ENCODE data around the gene CLDN5. TPM values are rescaled to one million over a fixed set of nuclear protein-coding genes. Genes with fewer than 3 reads are reported as not detected.
"Not testable (repeated sequence)": the region's sequence is repeated elsewhere in the genome, so short reads cannot be mapped to it uniquely, and the experiment has no call there.

Gene CLDN5
- total RNA-seq, 4 donors from 2014 or later, result 102 to 226 (median 170) TPM

DNA sequence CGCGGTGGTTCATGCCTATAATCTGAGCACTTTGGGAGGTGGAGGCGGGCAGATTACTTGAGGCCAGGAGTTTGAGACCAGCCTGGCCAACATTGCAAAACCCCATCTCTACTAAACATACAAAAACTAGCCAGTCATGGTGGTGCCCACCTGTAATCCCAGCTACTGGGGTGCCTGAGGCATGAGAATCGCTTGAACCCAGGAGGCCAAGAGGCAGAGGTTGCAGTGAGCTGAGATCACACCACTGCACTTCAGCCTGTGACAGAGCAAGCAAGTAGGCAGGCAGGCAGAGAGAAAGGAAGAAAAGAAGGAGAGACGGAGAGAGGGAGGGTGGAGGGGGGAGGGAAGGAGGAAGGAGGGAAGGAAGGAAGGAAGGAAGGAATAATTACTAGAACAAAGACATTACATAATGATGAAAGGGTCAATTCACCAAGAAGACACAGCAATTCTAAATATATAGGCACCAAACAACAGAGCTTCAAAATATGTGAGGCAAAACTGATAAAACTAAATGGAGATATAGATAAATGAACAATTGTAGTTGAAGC lies 13.8 kb upstream of the CLDN5 start:
- Histone ChIP-seq H3K27me3 (no peaks in the 10 kb centered on the region), H3K4me1 (no peaks in the 10 kb centered on the region), H3K27ac (no peak overlapping the region), H3K9me3 (no peaks in the 10 kb centered on the region), H3K4me3 (no peak overlapping the region), H3K36me3 (no peaks in the 10 kb centered on the region)
- no peak for TF ChIP-seq EP300 (IDR thresholded peaks at IDR 0.05)
- TF ChIP-seq, protein P1, sequence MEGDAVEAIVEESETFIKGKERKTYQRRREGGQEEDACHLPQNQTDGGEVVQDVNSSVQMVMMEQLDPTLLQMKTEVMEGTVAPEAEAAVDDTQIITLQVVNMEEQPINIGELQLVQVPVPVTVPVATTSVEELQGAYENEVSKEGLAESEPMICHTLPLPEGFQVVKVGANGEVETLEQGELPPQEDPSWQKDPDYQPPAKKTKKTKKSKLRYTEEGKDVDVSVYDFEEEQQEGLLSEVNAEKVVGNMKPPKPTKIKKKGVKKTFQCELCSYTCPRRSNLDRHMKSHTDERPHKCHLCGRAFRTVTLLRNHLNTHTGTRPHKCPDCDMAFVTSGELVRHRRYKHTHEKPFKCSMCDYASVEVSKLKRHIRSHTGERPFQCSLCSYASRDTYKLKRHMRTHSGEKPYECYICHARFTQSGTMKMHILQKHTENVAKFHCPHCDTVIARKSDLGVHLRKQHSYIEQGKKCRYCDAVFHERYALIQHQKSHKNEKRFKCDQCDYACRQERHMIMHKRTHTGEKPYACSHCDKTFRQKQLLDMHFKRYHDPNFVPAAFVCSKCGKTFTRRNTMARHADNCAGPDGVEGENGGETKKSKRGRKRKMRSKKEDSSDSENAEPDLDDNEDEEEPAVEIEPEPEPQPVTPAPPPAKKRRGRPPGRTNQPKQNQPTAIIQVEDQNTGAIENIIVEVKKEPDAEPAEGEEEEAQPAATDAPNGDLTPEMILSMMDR (IDR thresholded peaks at IDR 0.05), result no peak
- no peak for TF ChIP-seq POLR2A (IDR thresholded peaks at IDR 0.05)
- 84 to 88% methylated on average over 5 of the region's 5 CpGs for WGBS, 2 donors
- no peak for DNase-seq (ENCODE audit: low spot score in 2 of 2)

DNA sequence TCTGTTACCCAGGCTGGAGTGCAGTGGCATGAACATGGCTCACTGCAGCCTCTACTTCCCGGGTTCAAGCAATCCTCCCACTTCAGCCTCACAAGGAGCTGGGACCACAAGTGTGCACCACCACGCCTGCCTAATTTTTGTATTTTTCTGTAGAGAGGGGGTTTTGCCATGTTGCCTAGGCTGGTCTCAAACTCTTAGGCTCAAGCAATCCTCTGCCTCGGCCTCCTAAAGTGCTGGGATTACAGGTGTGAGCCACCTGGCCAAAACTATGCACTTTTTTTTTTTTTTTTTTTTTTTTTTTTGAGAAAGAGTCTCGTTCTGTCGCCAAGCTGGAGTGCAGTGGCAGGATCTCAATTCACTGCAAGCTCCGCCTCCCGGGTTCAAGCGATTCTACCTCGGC lies 12.4 kb upstream of the CLDN5 start:
- Histone ChIP-seq H3K4me1 (no peaks in the 10 kb centered on the region), H3K4me3 (no peak overlapping the region), H3K36me3 (no peaks in the 10 kb centered on the region), H3K27me3 (no peaks in the 10 kb centered on the region), H3K27ac (no peak overlapping the region), H3K9me3 (no peaks in the 10 kb centered on the region)
- no peak for DNase-seq (ENCODE audit: low spot score in 2 of 2)
- WGBS, 2 donors, result 89 to 94% methylated on average over 9 of the region's 9 CpGs
- TF ChIP-seq, protein P1 (IDR thresholded peaks at IDR 0.05), result no peak
- TF ChIP-seq EP300 (IDR thresholded peaks at IDR 0.05) (no peak), POLR2A (IDR thresholded peaks at IDR 0.05) (no peak)

DNA sequence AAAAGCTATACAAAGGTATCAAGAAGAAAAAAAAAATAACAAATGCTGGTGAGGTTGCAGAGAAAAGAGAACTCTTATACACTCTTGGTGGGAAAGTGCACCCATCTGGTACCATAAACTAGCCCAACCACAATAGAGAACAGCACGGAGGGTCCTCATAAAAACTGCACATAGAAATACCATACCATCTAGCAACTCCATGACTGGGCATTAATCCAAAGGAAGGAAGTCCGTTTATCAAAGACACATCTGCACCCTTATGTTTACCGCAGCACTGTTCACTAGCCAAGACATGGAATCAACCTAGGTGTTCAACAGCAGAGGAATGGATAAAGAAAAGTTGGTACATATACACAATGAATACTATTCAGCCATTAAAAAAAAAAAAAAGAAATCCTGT lies 10.8 kb upstream of the CLDN5 start:
- TF ChIP-seq POLR2A (IDR thresholded peaks at IDR 0.05) (no peak), EP300 (IDR thresholded peaks at IDR 0.05) (no peak)
- TF ChIP-seq, protein P1 (IDR thresholded peaks at IDR 0.05), result no peak
- no peak overlapping the region for H3K27ac ChIP-seq
- 49 to 52% methylated on average over 3 of the region's 3 CpGs for WGBS, 2 donors
- H3K4me3 ChIP-seq, result no peak overlapping the region
- H3K36me3 ChIP-seq, result no peaks in the 10 kb centered on the region
- no peaks in the 10 kb centered on the region for H3K9me3 ChIP-seq
- H3K4me1 ChIP-seq, result no peaks in the 10 kb centered on the region
- no peaks in the 10 kb centered on the region for H3K27me3 ChIP-seq
- no peak for DNase-seq (ENCODE audit: low spot score in 2 of 2)

DNA sequence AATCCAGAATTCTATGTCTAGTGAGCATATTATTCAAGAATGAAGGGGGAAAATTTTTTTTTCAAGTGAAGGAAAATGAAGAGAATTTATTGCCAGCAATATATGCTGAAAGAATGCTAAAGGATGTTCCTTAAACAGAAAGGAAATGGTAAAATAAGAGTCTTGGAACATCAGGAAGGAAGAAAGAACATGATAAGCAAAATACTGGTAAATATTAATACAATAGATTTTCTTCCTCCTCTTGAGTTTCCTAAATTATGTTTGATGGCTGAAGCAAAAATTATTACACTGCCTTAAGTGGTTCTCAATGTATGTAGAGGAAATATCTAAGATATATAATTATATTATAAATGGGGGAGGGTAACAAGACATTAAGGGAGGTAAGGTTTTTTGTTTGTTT lies 9.6 kb upstream of the CLDN5 start:
- no peaks in the 10 kb centered on the region for H3K9me3 ChIP-seq
- no peaks in the 10 kb centered on the region for H3K27me3 ChIP-seq
- no peak for DNase-seq (ENCODE audit: low spot score in 2 of 2)
- no peaks in the 10 kb centered on the region for H3K4me1 ChIP-seq
- TF ChIP-seq EP300 (IDR thresholded peaks at IDR 0.05) (no peak), POLR2A (IDR thresholded peaks at IDR 0.05) (no peak)
- TF ChIP-seq, protein P1 (IDR thresholded peaks at IDR 0.05), result no peak
- H3K27ac ChIP-seq, result no peak overlapping the region
- H3K36me3 ChIP-seq, result no peaks in the 10 kb centered on the region
- H3K4me3 ChIP-seq, result no peak overlapping the region

DNA sequence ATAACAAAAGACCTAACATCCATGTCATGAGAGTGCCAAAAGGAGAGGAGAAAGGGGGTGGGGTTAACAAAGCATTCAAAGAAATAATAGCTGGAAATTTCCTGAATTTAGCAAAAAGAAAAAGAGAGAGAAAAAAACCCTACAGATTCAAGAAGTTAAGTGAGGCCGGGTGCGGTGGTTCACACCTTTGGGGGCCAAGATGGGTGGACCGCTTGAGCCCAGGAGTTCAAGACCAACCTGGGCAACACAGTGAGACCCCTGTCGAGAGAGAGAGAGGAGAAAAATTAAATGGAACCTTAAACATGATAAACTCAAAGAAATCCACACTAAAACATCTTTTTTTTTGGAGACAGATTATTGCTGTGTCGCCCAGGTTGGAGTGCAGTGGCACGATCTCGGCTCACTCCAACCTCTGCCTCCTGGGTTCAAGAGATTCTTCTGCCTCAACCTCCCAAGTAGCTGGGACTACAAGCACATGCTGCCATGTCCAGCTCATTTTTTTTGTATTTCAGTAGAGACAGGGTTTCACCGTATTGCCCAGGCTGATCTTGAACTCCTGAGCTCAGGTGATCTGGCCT lies 8.9 kb upstream of the CLDN5 start:
- no peak overlapping the region for H3K4me3 ChIP-seq
- WGBS, 2 donors, result 84 to 87% methylated on average over 8 of the region's 8 CpGs
- no peak overlapping the region for H3K27ac ChIP-seq
- no peaks in the 10 kb centered on the region for H3K4me1 ChIP-seq
- DNase-seq (ENCODE audit: low spot score in 2 of 2), result no peak
- no peaks in the 10 kb centered on the region for H3K27me3 ChIP-seq
- no peaks in the 10 kb centered on the region for H3K9me3 ChIP-seq
- TF ChIP-seq, protein P1 (IDR thresholded peaks at IDR 0.05), result no peak
- TF ChIP-seq EP300 (IDR thresholded peaks at IDR 0.05), result no peak
- TF ChIP-seq POLR2A (IDR thresholded peaks at IDR 0.05), result no peak
- H3K36me3 ChIP-seq, result no peaks in the 10 kb centered on the region

DNA sequence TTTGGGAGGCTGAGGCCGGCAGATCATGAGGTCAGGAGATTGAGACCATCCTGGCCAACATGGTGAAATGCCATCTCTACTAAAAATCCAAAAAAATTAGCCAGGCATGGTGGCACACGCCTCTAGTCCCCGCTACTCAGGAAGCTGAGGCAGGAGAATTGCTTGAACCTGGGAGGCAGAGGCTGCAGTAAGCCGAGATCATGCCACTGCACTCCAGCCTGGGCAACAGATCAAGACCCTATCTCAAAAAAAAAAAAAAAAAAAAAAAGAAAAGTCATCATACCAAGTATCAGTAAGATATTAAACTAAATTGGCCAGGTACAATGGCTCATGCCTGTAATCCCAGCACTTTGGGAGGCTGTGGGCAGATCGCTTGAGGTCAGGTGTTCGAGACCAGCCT lies 7.1 kb upstream of the CLDN5 start:
- H3K4me3 ChIP-seq; H3K27ac ChIP-seq; H3K36me3 ChIP-seq; H3K27me3 ChIP-seq; H3K9me3 ChIP-seq; DNase-seq (ENCODE audit: low spot score in 2 of 2); H3K4me1 ChIP-seq: not testable (repeated sequence)
- WGBS, 2 donors, result 87 to 95% methylated on average over 6 of the region's 6 CpGs

All from tibial nerve (tissue), 4 donors.